HL-60 (cell line): ENCODE results near the gene CLDN10.

ENCODE experiments used
- DNase-seq, 2 experiments: peaks; one replicate each; pipeline ENCODE4 v3.0.0-alpha.2; 2010 to 2020; ENCODE audit warnings: low read depth in 1 of 2, low spot score in 1 of 2
- H3K27ac ChIP-seq: fragments of 250-450 bp; sonication (Bioruptor Pico); replicated peaks from 2 replicates; pipeline ENCODE4 v1.5.1; 2020; ENCODE audit warnings: mild to moderate bottlenecking, moderate library complexity
- H3K27me3 ChIP-seq: fragments of 250-450 bp; sonication (Bioruptor Pico); 2 replicates; pipeline ENCODE4 v1.5.1; 2021; ENCODE audit warnings: mild to moderate bottlenecking, moderate library complexity; ENCODE audit not compliant: insufficient read depth, poor library complexity, severe bottlenecking
- H3K4me3 ChIP-seq: replicated peaks from 2 replicates; pipeline ENCODE4 v1.5.1; 2011; ENCODE audit warnings: mild to moderate bottlenecking, control low read depth, low read length; ENCODE audit not compliant: insufficient read depth
- GABPA ChIP-seq: IDR thresholded peaks from 2 replicates; pipeline ENCODE4 v1.6.1; 2012; ENCODE audit warnings: low read depth
- POLR2AphosphoS5 ChIP-seq: IDR thresholded peaks from 2 replicates; pipeline ENCODE4 v1.6.1; 2012; ENCODE audit warnings: low read depth
- REST ChIP-seq: IDR thresholded peaks from 2 replicates; pipeline ENCODE4 v1.6.1; 2012; ENCODE audit warnings: low read depth; ENCODE audit not compliant: insufficient replicate concordance
- SPI1 ChIP-seq: IDR thresholded peaks from 2 replicates; pipeline ENCODE4 v1.6.1; 2012; ENCODE audit warnings: low read depth, mild to moderate bottlenecking, borderline replicate concordance
- TF ChIP-seq, protein P1 (sequence below): IDR thresholded peaks from one replicate; pipeline ENCODE4 v1.5.1; 2011; ENCODE audit warnings: low read length, control low read depth, inconsistent platforms; ENCODE audit not compliant: insufficient read depth

The CLDN10 gene

GRCh38 chr13:95596701-95597100 is 44.2 kb downstream of the CLDN10 start:
- no peaks in the 10 kb centered on the region for H3K27me3 ChIP-seq
- no peak for TF ChIP-seq POLR2AphosphoS5
- no peak overlapping the region for H3K27ac ChIP-seq
- no peak for DNase-seq
- H3K4me3 ChIP-seq, result no peak overlapping the region

DNA sequence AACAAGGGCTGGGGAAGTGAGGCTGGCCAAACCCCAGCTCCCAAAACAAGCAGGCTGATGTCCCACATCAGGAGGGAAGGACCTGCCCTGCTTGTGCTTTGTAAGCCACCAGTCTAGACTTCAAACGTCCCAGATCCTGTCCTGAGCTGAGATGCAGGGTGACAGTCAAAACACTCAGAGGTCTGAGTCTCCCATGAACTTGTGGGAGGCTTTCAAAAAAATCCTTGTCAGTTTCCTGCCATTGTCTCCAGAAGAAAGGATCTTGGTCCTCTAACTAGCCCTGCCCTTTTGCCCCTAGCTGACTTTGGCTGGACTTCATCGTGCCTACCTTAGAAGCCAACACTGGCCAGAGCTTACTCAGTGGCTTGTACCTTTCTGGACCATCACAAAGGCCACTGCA is 48.7 kb downstream of the CLDN10 start:
- DNase-seq, result no peak
- TF ChIP-seq POLR2AphosphoS5, result no peak
- no peak for TF ChIP-seq REST
- TF ChIP-seq SPI1, result no peak
- TF ChIP-seq GABPA, result no peak
- TF ChIP-seq, protein P1, sequence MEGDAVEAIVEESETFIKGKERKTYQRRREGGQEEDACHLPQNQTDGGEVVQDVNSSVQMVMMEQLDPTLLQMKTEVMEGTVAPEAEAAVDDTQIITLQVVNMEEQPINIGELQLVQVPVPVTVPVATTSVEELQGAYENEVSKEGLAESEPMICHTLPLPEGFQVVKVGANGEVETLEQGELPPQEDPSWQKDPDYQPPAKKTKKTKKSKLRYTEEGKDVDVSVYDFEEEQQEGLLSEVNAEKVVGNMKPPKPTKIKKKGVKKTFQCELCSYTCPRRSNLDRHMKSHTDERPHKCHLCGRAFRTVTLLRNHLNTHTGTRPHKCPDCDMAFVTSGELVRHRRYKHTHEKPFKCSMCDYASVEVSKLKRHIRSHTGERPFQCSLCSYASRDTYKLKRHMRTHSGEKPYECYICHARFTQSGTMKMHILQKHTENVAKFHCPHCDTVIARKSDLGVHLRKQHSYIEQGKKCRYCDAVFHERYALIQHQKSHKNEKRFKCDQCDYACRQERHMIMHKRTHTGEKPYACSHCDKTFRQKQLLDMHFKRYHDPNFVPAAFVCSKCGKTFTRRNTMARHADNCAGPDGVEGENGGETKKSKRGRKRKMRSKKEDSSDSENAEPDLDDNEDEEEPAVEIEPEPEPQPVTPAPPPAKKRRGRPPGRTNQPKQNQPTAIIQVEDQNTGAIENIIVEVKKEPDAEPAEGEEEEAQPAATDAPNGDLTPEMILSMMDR, result no peak
- Histone ChIP-seq H3K27me3 (no peaks in the 10 kb centered on the region), H3K27ac (no peak overlapping the region), H3K4me3 (no peak overlapping the region)

DNA sequence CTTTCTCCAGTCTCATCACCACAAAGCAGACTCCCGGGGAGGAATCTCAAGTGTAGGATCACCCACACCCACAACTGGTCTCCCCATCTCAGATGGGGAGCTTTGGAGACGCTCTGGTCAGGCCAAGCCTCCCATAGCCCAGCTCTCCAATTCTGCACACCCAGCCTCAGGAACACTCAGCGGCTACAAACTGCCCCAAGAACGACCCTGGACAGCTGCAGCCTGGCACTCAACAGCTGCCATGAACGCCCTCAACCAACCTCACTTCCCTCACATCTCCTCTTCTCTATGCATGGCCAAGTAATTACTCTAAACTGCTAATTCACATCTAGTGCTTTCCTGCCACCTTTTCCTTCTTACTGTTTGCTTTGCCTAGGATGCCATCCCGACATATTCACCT is 49.4 kb downstream of the CLDN10 start:
- Histone ChIP-seq H3K27me3 (no peaks in the 10 kb centered on the region), H3K4me3 (no peak overlapping the region), H3K27ac (no peak overlapping the region)
- DNase-seq, result no peak
- TF ChIP-seq REST (no peak), POLR2AphosphoS5 (no peak), GABPA (no peak), SPI1 (no peak)
- TF ChIP-seq, protein P1, result no peak

GRCh38 chr13:95603887-95604555 is 51.5 kb downstream of the CLDN10 start:
- DNase-seq, result no peak
- no peak overlapping the region for H3K27ac ChIP-seq
- no peaks in the 10 kb centered on the region for H3K27me3 ChIP-seq
- TF ChIP-seq REST (no peak), GABPA (no peak), SPI1 (no peak), POLR2AphosphoS5 (no peak)
- TF ChIP-seq, protein P1, result no peak
- H3K4me3 ChIP-seq, result no peak overlapping the region
